Transverse colon (tissue), 3 donors: ENCODE results near the gene OSBPL2.

ENCODE experiments used
- POLR2A ChIP-seq: fragments of 450-650 bp; IDR thresholded peaks from one replicate; pipeline ENCODE4 v1.6.1; 2016; ENCODE audit warnings: antibody characterized with exemption, mild to moderate bottlenecking, moderate library complexity
- TF ChIP-seq, protein P1 (sequence below), 5 experiments: fragments of 200-600 bp in 3 of 5; fragments of 450-650 bp in 2 of 5; sonication (generic) in 3 of 5; IDR thresholded peaks; 1 replicate in 2 of 5; 2 replicates in 3 of 5; pipeline ENCODE4 v1.5.1; 2016 to 2017; ENCODE audit warnings: antibody characterized with exemption in 5 of 5, inconsistent platforms in 3 of 5, mild to moderate bottlenecking in 2 of 5, moderate library complexity in 1 of 5

DNA sequence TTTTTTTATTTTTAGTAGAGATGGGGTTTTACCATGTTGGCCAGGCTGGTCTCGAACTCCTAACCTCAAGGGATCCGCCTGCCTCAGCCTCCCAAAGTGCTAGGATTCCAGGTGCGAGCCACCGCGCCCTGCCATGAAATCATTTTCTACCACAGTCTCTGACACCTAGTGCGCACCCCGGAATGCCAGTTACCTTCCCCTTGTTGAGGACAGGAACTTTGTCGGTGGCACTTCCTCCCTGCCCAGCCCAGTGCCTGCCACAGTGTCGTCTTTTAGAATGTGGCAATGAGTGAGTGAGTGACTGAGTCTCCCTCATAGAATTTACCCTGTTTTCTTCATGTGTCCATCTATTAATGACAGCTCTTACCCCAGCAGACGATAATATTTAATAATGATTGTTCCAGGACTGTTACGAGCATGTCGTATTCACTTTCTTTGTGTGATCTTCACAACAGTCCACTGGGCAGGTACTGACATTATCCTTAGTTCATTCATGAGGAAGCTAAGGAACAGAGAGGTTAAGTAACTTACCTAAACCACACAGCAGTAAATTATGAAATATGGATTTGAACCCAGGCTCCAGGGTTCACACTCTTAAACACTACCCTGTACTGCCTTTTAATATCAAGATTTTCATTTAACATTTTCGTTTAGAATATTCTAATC, 1.8 kb downstream of the OSBPL2 start:
- TF ChIP-seq, protein P1, sequence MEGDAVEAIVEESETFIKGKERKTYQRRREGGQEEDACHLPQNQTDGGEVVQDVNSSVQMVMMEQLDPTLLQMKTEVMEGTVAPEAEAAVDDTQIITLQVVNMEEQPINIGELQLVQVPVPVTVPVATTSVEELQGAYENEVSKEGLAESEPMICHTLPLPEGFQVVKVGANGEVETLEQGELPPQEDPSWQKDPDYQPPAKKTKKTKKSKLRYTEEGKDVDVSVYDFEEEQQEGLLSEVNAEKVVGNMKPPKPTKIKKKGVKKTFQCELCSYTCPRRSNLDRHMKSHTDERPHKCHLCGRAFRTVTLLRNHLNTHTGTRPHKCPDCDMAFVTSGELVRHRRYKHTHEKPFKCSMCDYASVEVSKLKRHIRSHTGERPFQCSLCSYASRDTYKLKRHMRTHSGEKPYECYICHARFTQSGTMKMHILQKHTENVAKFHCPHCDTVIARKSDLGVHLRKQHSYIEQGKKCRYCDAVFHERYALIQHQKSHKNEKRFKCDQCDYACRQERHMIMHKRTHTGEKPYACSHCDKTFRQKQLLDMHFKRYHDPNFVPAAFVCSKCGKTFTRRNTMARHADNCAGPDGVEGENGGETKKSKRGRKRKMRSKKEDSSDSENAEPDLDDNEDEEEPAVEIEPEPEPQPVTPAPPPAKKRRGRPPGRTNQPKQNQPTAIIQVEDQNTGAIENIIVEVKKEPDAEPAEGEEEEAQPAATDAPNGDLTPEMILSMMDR (IDR thresholded peaks at IDR 0.05): no peak
- no peak for TF ChIP-seq POLR2A
